ENCODE measurements around the gene TRANK1. TPM values are rescaled to one million over a fixed set of nuclear protein-coding genes. Genes with fewer than 3 reads are reported as not detected.
"Not testable (repeated sequence)": the region's sequence is repeated elsewhere in the genome, so short reads cannot be mapped to it uniquely, and the experiment has no call there.

TRANK1 gene
- polyA plus RNA-seq, 2 donors = 1.6 to 2.0 TPM

DNA sequence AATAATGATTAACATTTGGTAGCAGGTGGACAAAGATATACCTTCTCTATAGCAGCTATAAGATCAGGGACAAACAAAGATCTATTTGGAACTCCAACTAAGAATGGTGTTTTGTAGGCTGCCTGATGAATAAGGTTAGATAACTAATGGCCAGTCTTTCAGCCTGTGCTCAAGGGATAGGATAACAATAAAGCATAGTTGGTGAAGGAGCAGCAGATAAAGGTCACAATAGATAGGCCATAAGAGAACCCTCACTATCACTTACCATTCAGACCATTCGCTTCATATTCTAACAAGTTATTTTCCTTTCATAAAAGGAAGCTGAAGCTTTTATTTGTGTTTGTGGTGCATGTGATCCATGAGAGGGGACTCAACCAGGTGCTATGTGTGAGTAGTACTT is 28.3 kb upstream of the TRANK1 start:
- Histone ChIP-seq H3K4me1 (ENCODE audit: control insufficient read depth in 2 of 2, insufficient read depth in 2 of 2, low read length in 1 of 2) (peaks cover 0 to 2% of the 10 kb centered on the region in 2 donors), H3K27me3 (ENCODE audit: control insufficient read depth in 1 of 2, insufficient read depth in 2 of 2, low read length in 2 of 2) (no peaks in the 10 kb centered on the region), H3K36me3 (ENCODE audit: control insufficient read depth in 2 of 2, insufficient read depth in 2 of 2, low read length in 1 of 2) (no peaks in the 10 kb centered on the region), H3K4me3 (ENCODE audit: low read depth in 1 of 2, low read length in 2 of 2) (no peak overlapping the region), H3K27ac (ENCODE audit: low read depth in 2 of 2, low read length in 1 of 2) (no peak overlapping the region), H3K9me3 (ENCODE audit: control insufficient read depth in 2 of 2, insufficient read depth in 1 of 2, low read depth in 1 of 2, low read length in 1 of 2) (peaks cover 0 to 2% of the 10 kb centered on the region in 2 donors)
- WGBS, 2 donors = 93 to 97% methylated on average over 1 of the region's 1 CpG

DNA sequence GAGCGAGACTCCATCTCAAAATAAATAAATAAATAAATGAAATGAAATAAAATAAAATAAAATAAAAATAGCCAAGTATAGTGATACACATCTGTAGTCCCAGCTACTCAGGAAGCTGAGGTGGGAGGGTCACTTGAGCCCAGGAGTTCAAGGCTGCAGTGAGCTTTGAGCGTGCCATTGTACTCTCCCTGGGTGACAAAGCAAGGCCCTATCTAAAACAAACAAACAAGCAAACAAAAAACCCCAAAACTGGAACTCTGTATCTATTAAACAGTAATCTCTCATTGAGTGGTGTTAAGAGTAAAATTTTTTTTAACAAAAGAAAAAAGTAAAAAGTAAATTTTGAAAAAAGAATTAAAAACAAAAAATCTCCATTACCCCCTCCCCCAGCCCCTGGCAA is 27.3 kb upstream of the TRANK1 start:
- no peak overlapping the region for H3K27ac ChIP-seq (ENCODE audit: low read depth in 2 of 2, low read length in 1 of 2)
- 93 to 95% methylated on average over 2 of the region's 2 CpGs for WGBS, 2 donors
- H3K4me1 ChIP-seq (ENCODE audit: control insufficient read depth in 2 of 2, insufficient read depth in 2 of 2, low read length in 1 of 2) = peaks cover 0 to 2% of the 10 kb centered on the region in 2 donors
- H3K9me3 ChIP-seq (ENCODE audit: control insufficient read depth in 2 of 2, insufficient read depth in 1 of 2, low read depth in 1 of 2, low read length in 1 of 2) = peaks cover 0 to 2% of the 10 kb centered on the region in 2 donors
- no peaks in the 10 kb centered on the region for H3K36me3 ChIP-seq (ENCODE audit: control insufficient read depth in 2 of 2, insufficient read depth in 2 of 2, low read length in 1 of 2)
- no peak overlapping the region for H3K4me3 ChIP-seq (ENCODE audit: low read depth in 1 of 2, low read length in 2 of 2)
- H3K27me3 ChIP-seq (ENCODE audit: control insufficient read depth in 1 of 2, insufficient read depth in 2 of 2, low read length in 2 of 2) = no peaks in the 10 kb centered on the region

DNA sequence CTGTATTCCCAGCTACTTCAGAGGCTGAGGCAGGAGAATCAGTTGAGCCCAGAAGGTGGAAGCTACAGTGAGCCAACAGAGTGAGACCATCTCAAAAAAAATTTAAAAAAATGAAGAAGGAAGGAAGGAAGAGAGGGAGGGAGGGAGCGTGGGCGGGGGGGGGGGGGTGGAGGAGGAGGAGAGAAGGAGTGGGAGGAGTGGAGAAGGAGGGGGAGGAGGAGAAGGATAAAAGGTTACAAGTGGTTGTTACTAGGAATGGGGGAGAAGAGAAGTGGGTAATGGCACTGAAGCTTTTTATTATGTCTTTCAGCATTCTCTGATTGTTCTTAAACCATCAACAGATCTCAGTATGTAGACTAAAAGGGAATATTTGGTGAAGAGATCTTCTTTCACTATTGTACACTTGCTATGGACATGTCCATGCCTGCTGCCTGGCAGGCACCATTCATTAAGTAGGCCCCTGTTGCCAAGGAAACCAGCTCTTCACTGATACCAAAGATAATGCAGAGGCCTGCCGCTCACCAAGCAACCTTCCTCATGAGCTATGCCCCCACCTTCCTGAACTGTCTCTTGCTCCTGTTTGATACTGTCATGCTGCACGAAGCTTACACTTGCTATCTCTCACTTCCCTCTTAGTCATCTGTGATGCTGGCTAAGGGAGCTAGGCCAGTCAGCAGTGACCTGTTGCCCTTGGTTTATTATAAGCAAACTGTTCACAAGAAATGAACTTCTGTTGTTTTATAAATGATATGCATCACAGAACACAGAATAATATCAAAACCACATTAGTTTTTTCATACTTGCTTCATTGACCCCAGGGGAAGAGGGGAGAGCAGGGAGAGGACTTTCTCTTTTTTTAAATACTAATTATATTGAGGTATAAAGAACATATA is 24.9 kb upstream of the TRANK1 start:
- 27 to 48% methylated on average over 3 to 4 of the region's 4 CpGs for WGBS, 2 donors
- no peaks in the 10 kb centered on the region for H3K36me3 ChIP-seq (ENCODE audit: control insufficient read depth in 2 of 2, insufficient read depth in 2 of 2, low read length in 1 of 2)
- H3K4me3 ChIP-seq (ENCODE audit: low read depth in 1 of 2, low read length in 2 of 2) = no peak overlapping the region
- H3K9me3 ChIP-seq (ENCODE audit: control insufficient read depth in 2 of 2, insufficient read depth in 1 of 2, low read depth in 1 of 2, low read length in 1 of 2) = no peaks in the 10 kb centered on the region
- peaks cover 0 to 2% of the 10 kb centered on the region in 2 donors for H3K4me1 ChIP-seq (ENCODE audit: control insufficient read depth in 2 of 2, insufficient read depth in 2 of 2, low read length in 1 of 2)
- H3K27me3 ChIP-seq (ENCODE audit: control insufficient read depth in 1 of 2, insufficient read depth in 2 of 2, low read length in 2 of 2) = no peaks in the 10 kb centered on the region
- no peak overlapping the region for H3K27ac ChIP-seq (ENCODE audit: low read depth in 2 of 2, low read length in 1 of 2)

DNA sequence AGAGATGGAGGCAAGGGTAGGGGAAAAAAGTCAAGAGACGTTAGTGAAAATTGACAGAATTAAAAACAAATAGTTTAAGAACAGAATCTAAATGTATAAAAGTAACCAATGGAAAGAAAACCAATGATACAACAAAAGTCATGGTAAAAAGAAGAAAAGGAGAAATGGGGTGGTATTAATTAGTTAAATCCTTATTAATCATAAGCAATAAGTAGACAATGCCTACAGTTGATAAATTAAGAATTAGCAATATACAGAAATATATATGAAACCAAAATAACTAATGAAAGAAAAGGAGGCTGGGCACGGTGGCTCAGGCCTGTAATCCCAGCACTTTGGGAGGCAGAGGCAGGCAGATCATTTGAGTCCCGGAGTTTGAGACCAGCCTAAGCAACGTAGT is 24.2 kb upstream of the TRANK1 start:
- Histone ChIP-seq H3K27ac (ENCODE audit: low read depth in 2 of 2, low read length in 1 of 2) (no peak overlapping the region), H3K4me3 (ENCODE audit: low read depth in 1 of 2, low read length in 2 of 2) (no peak overlapping the region), H3K27me3 (ENCODE audit: control insufficient read depth in 1 of 2, insufficient read depth in 2 of 2, low read length in 2 of 2) (no peaks in the 10 kb centered on the region), H3K36me3 (ENCODE audit: control insufficient read depth in 2 of 2, insufficient read depth in 2 of 2, low read length in 1 of 2) (no peaks in the 10 kb centered on the region), H3K9me3 (ENCODE audit: control insufficient read depth in 2 of 2, insufficient read depth in 1 of 2, low read depth in 1 of 2, low read length in 1 of 2) (no peaks in the 10 kb centered on the region), H3K4me1 (ENCODE audit: control insufficient read depth in 2 of 2, insufficient read depth in 2 of 2, low read length in 1 of 2) (peaks cover 0 to 2% of the 10 kb centered on the region in 2 donors)
- WGBS, 2 donors = 66 to 74% methylated on average over 4 of the region's 4 CpGs

DNA sequence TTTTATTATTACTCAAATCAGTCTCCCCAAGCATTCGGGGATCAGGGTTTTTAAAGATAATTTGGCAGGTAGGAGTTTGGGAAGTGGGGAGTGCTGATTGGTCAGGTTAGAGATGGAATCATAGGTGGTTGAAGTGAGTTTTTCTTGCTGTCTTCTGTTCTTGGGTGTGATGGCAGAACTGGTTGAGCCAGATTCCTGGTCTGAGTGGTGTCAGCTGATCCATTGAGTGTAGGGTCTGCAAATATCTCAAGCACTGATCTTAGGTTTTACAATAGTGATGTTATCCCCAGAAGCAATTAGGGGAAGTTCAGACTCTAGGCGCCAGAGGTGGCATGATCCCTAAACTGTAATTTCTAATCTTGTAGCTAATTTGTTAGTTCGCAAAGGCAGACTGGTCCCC is 20.6 kb upstream of the TRANK1 start:
- H3K4me1 ChIP-seq (ENCODE audit: control insufficient read depth in 2 of 2, insufficient read depth in 2 of 2, low read length in 1 of 2) = peaks cover 0 to 2% of the 10 kb centered on the region in 2 donors
- 70 to 73% methylated on average over 3 of the region's 3 CpGs for WGBS, 2 donors
- H3K27ac ChIP-seq (ENCODE audit: low read depth in 2 of 2, low read length in 1 of 2) = no peak overlapping the region
- no peaks in the 10 kb centered on the region for H3K27me3 ChIP-seq (ENCODE audit: control insufficient read depth in 1 of 2, insufficient read depth in 2 of 2, low read length in 2 of 2)
- H3K36me3 ChIP-seq (ENCODE audit: control insufficient read depth in 2 of 2, insufficient read depth in 2 of 2, low read length in 1 of 2) = no peaks in the 10 kb centered on the region
- H3K9me3 ChIP-seq (ENCODE audit: control insufficient read depth in 2 of 2, insufficient read depth in 1 of 2, low read depth in 1 of 2, low read length in 1 of 2) = no peaks in the 10 kb centered on the region
- H3K4me3 ChIP-seq (ENCODE audit: low read depth in 1 of 2, low read length in 2 of 2) = no peak overlapping the region

DNA sequence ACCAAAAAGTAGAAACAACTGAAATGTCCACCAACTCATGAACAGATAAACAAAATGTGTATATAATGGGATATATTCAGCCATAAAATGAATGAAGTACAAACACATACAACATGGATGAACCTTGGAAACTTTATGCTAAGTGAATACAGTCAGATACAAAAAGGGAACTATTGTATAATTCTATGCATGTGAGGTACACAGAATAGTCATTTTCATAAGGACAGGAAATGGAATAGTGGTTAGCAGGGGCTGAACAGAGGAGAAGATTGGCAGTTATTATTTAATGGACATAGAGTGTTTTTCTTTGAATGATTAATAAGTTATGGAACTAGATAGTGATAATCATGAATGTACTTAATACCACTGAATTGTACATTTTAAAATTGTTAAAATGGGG is 20.0 kb upstream of the TRANK1 start:
- H3K27me3 ChIP-seq (ENCODE audit: control insufficient read depth in 1 of 2, insufficient read depth in 2 of 2, low read length in 2 of 2) = no peaks in the 10 kb centered on the region
- H3K4me3 ChIP-seq (ENCODE audit: low read depth in 1 of 2, low read length in 2 of 2) = no peak overlapping the region
- H3K4me1 ChIP-seq (ENCODE audit: control insufficient read depth in 2 of 2, insufficient read depth in 2 of 2, low read length in 1 of 2) = peaks cover 0 to under 1% of the 10 kb centered on the region in 2 donors
- no peak overlapping the region for H3K27ac ChIP-seq (ENCODE audit: low read depth in 2 of 2, low read length in 1 of 2)
- H3K36me3 ChIP-seq (ENCODE audit: control insufficient read depth in 2 of 2, insufficient read depth in 2 of 2, low read length in 1 of 2) = no peaks in the 10 kb centered on the region
- H3K9me3 ChIP-seq (ENCODE audit: control insufficient read depth in 2 of 2, insufficient read depth in 1 of 2, low read depth in 1 of 2, low read length in 1 of 2) = no peaks in the 10 kb centered on the region

DNA sequence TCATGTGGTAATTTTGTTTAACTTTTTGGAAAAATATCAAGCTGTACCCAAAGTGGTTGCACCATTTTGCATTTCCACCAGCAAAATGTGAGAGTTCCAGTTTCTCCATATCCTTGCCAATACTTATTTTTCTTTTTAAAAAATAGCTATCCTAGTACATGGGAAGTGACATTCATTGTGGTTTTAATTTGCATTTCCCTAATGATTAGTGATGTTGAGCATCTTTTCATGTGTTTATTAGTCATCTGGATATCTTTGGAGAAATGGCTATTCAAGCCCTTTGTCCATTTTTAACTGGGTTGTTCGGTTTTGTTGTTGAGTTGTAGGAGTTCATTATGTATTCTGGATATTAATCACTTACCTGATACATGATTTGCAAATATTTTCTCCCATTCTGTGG is 19.5 kb upstream of the TRANK1 start:
- 90 to 95% methylated on average over 1 of the region's 1 CpG for WGBS, 2 donors
- H3K36me3 ChIP-seq (ENCODE audit: control insufficient read depth in 2 of 2, insufficient read depth in 2 of 2, low read length in 1 of 2) = no peaks in the 10 kb centered on the region
- H3K4me3 ChIP-seq (ENCODE audit: low read depth in 1 of 2, low read length in 2 of 2) = no peak overlapping the region
- H3K27ac ChIP-seq (ENCODE audit: low read depth in 2 of 2, low read length in 1 of 2) = no peak overlapping the region
- H3K9me3 ChIP-seq (ENCODE audit: control insufficient read depth in 2 of 2, insufficient read depth in 1 of 2, low read depth in 1 of 2, low read length in 1 of 2) = no peaks in the 10 kb centered on the region
- H3K4me1 ChIP-seq (ENCODE audit: control insufficient read depth in 2 of 2, insufficient read depth in 2 of 2, low read length in 1 of 2) = no peaks in the 10 kb centered on the region
- H3K27me3 ChIP-seq (ENCODE audit: control insufficient read depth in 1 of 2, insufficient read depth in 2 of 2, low read length in 2 of 2) = no peaks in the 10 kb centered on the region

DNA sequence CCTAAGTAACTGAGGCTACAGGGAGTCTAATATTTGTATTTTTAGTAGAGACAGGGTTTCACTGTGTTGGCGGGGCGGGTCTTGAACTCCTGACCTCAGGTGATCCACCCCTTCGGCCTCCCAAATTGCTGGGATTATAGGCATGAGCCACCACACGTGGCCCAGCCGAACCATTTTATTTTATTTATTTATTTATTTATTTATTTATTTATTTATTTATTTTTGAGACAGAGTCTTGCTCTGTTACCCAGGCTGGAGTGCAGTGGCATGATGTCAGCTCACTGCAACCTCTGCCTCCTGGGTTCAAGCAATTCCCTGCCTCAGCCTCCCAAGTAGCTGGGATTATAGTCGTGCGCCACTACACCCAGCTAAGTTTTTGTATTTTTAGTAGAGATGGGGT is 18.2 kb upstream of the TRANK1 start:
- not testable (repeated sequence) for H3K36me3 ChIP-seq (ENCODE audit: control insufficient read depth in 2 of 2, insufficient read depth in 2 of 2, low read length in 1 of 2); H3K4me3 ChIP-seq (ENCODE audit: low read depth in 1 of 2, low read length in 2 of 2); H3K4me1 ChIP-seq (ENCODE audit: control insufficient read depth in 2 of 2, insufficient read depth in 2 of 2, low read length in 1 of 2); H3K27ac ChIP-seq (ENCODE audit: low read depth in 2 of 2, low read length in 1 of 2); H3K27me3 ChIP-seq (ENCODE audit: control insufficient read depth in 1 of 2, insufficient read depth in 2 of 2, low read length in 2 of 2); H3K9me3 ChIP-seq (ENCODE audit: control insufficient read depth in 2 of 2, insufficient read depth in 1 of 2, low read depth in 1 of 2, low read length in 1 of 2)
- 95% methylated on average over 7 of the region's 7 CpGs for WGBS, 2 donors

DNA sequence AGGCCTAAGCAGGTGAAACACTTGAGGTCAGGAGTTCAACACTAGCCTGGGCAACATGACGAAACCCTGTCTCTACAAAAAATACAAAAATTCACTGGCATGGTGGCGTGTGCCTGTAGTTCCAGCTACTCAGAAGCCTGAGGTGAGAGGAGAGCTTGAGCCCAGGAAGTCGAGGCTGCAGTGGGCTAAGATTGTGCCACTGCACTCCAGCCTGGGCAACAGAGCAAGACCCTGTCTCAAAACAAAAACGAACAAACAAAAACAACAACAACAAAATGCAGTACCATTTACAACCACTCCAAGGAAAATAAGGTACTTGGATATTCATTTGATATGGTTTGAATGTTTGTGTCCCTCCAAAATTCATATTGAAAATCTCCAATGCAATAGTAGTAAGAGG is 15.6 kb upstream of the TRANK1 start:
- H3K9me3 ChIP-seq (ENCODE audit: control insufficient read depth in 2 of 2, insufficient read depth in 1 of 2, low read depth in 1 of 2, low read length in 1 of 2) = no peaks in the 10 kb centered on the region
- no peaks in the 10 kb centered on the region for H3K27me3 ChIP-seq (ENCODE audit: control insufficient read depth in 1 of 2, insufficient read depth in 2 of 2, low read length in 2 of 2)
- 89 to 92% methylated on average over 4 of the region's 4 CpGs for WGBS, 2 donors
- no peaks in the 10 kb centered on the region for H3K4me1 ChIP-seq (ENCODE audit: control insufficient read depth in 2 of 2, insufficient read depth in 2 of 2, low read length in 1 of 2)
- H3K4me3 ChIP-seq (ENCODE audit: low read depth in 1 of 2, low read length in 2 of 2) = no peak overlapping the region
- H3K27ac ChIP-seq (ENCODE audit: low read depth in 2 of 2, low read length in 1 of 2) = no peak overlapping the region
- no peaks in the 10 kb centered on the region for H3K36me3 ChIP-seq (ENCODE audit: control insufficient read depth in 2 of 2, insufficient read depth in 2 of 2, low read length in 1 of 2)

DNA sequence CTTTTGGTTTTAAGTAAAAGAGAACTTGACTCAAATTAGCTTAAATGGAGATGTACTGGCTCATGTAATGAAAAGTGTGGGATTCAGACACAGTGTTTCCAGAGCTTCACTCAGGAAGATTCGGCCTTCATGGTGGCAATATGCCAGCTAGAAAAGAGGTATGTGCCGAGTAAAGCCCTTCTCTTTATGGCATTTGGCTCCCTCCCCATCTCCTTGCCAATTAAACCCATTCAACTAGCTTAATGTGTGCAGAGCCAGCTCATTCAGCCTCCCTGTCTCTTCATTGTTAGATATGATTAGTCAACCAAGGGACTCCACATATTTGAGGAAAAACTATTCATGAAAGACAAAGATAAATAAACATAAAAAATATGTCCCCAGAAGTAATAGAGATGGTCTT is 15.0 kb upstream of the TRANK1 start:
- H3K9me3 ChIP-seq (ENCODE audit: control insufficient read depth in 2 of 2, insufficient read depth in 1 of 2, low read depth in 1 of 2, low read length in 1 of 2) = no peaks in the 10 kb centered on the region
- no peaks in the 10 kb centered on the region for H3K27me3 ChIP-seq (ENCODE audit: control insufficient read depth in 1 of 2, insufficient read depth in 2 of 2, low read length in 2 of 2)
- H3K4me3 ChIP-seq (ENCODE audit: low read depth in 1 of 2, low read length in 2 of 2) = no peak overlapping the region
- H3K27ac ChIP-seq (ENCODE audit: low read depth in 2 of 2, low read length in 1 of 2) = no peak overlapping the region
- H3K4me1 ChIP-seq (ENCODE audit: control insufficient read depth in 2 of 2, insufficient read depth in 2 of 2, low read length in 1 of 2) = no peaks in the 10 kb centered on the region
- 27 to 40% methylated on average over 2 of the region's 2 CpGs for WGBS, 2 donors
- no peaks in the 10 kb centered on the region for H3K36me3 ChIP-seq (ENCODE audit: control insufficient read depth in 2 of 2, insufficient read depth in 2 of 2, low read length in 1 of 2)

Data from esophagus (tissue), 2 donors.